ENCODE measurements around the gene NT5M.

The NT5M gene

GRCh38 chr17:17341452-17341851 is 38.3 kb downstream of the NT5M start:
- H3K4me3 ChIP-seq (ENCODE audit: low read depth, low read length): no peak overlapping the region
- in situ Hi-C loops (cut with HindIII; ENCODE audit: low sequenced_read_pairs): no loop called here
- no peak for DNase-seq (ENCODE audit: low read depth)
- no peak for TF ChIP-seq CTCF (IDR thresholded peaks at IDR 0.05; ENCODE audit: low read depth, low read length, missing control alignments)

- in situ Hi-C loops (cut with HindIII; ENCODE audit: low sequenced_read_pairs): no loop called here
- no peak overlapping the region for H3K4me3 ChIP-seq (ENCODE audit: low read depth, low read length)
- no peak for TF ChIP-seq CTCF (IDR thresholded peaks at IDR 0.05; ENCODE audit: low read depth, low read length, missing control alignments)
- no peak for DNase-seq (ENCODE audit: low read depth)
Measured at GRCh38 chr17:17342242-17342945, 39.2 kb downstream of the NT5M start.

- no peak for DNase-seq (ENCODE audit: low read depth)
- in situ Hi-C loops (cut with HindIII; ENCODE audit: low sequenced_read_pairs): no loop called here
- no peak for TF ChIP-seq CTCF (IDR thresholded peaks at IDR 0.05; ENCODE audit: low read depth, low read length, missing control alignments)
- no peak overlapping the region for H3K4me3 ChIP-seq (ENCODE audit: low read depth, low read length)
Measured at GRCh38 chr17:17343160-17343735, 40.1 kb downstream of the NT5M start.

- DNase-seq (ENCODE audit: low read depth): no peak
- TF ChIP-seq CTCF (IDR thresholded peaks at IDR 0.05; ENCODE audit: low read depth, low read length, missing control alignments): no peak
- no peak overlapping the region for H3K4me3 ChIP-seq (ENCODE audit: low read depth, low read length)
- in situ Hi-C loops (cut with HindIII; ENCODE audit: low sequenced_read_pairs): no loop called here
Measured at GRCh38 chr17:17343896-17344506, 40.8 kb downstream of the NT5M start.

- no peak for DNase-seq (ENCODE audit: low read depth)
- in situ Hi-C loops (cut with HindIII; ENCODE audit: low sequenced_read_pairs): no loop called here
- no peak overlapping the region for H3K4me3 ChIP-seq (ENCODE audit: low read depth, low read length)
- no peak for TF ChIP-seq CTCF (IDR thresholded peaks at IDR 0.05; ENCODE audit: low read depth, low read length, missing control alignments)
Measured at GRCh38 chr17:17344507-17345293, 41.5 kb downstream of the NT5M start.

- DNase-seq (ENCODE audit: low read depth): no peak
- in situ Hi-C loops (cut with HindIII; ENCODE audit: low sequenced_read_pairs): no loop called here
Measured at GRCh38 chr17:17345294-17345597, 42.1 kb downstream of the NT5M start.

More at GRCh38 chr17:17345294-17345597, 42.1 kb downstream of the NT5M start:
- no peak for TF ChIP-seq CTCF (IDR thresholded peaks at IDR 0.05; ENCODE audit: low read depth, low read length, missing control alignments)
- no peak overlapping the region for H3K4me3 ChIP-seq (ENCODE audit: low read depth, low read length)

Measured in astrocyte of the cerebellum (primary cell).